Heart right ventricle (tissue), 16 donors: ENCODE data around the gene SP140. TPM values are rescaled to one million over a fixed set of nuclear protein-coding genes. Genes with fewer than 3 reads are reported as not detected.

ENCODE experiments used
- ATAC-seq, 8 donors: fragments of 200-7000 bp; cut with Tn5 transposase; one replicate each; pipeline ENCODE4 v1.9.1; 2020; ENCODE audit warnings: mild to moderate bottlenecking in 8 of 8, moderate library complexity in 8 of 8, moderate number of reproducible peaks in 1 of 8
- DNase-seq, 2 donors: peaks; one replicate each; pipeline ENCODE4 v3.0.0-alpha.2; 2020
- H3K27ac ChIP-seq, 10 donors: fragments of 200-600 bp; sonication (generic) in 2 of 10; one replicate each; pipeline versions ENCODE4 v1.5.0 to v1.8.0; 2020 to 2022; ENCODE audit warnings: mild to moderate bottlenecking in 3 of 10
- H3K27me3 ChIP-seq, 7 donors: fragments of 200-600 bp; one replicate each; pipeline ENCODE4 v1.8.0; 2021 to 2022; ENCODE audit warnings: mild to moderate bottlenecking in 2 of 7
- H3K36me3 ChIP-seq, 9 donors: fragments of 200-600 bp; sonication (generic) in 1 of 9; one replicate each; pipeline versions ENCODE4 v1.5.0 to v1.8.0; 2020 to 2022; ENCODE audit warnings: mild to moderate bottlenecking in 2 of 9
- H3K4me1 ChIP-seq, 9 donors: fragments of 200-600 bp; sonication (generic) in 1 of 9; one replicate each; pipeline versions ENCODE4 v1.5.0 to v1.8.0; 2020 to 2022; ENCODE audit warnings: mild to moderate bottlenecking in 4 of 9
- H3K4me3 ChIP-seq, 10 donors: fragments of 200-600 bp; sonication (generic) in 2 of 10; one replicate each; pipeline versions ENCODE4 v1.5.0 to v1.8.0; 2020 to 2022; ENCODE audit warnings: mild to moderate bottlenecking in 7 of 10, moderate library complexity in 2 of 10
- H3K9me3 ChIP-seq, 11 donors: fragments of 200-600 bp in 10 of 11; sonication (generic) in 2 of 11; one replicate each; pipeline versions ENCODE4 v1.5.0 to v1.8.0; 2013 to 2022; ENCODE audit warnings: mild to moderate bottlenecking in 2 of 11, control low read depth in 1 of 11, moderate library complexity in 1 of 11
- WGBS, 2 donors: extraction: QIAGEN DNeasy Blood & Tissue Kit; methylation state at CpG; one replicate each; pipeline ENCODE4 v1.1.7; 2013; ENCODE audit warnings: inconsistent platforms in 1 of 2; 5-methylcytosine and 5-hydroxymethylcytosine counted together
- intact Hi-C, 10 donors: fragments of 100-400 bp; cut with DNase I; formaldehyde crosslinking; loops; one replicate each; pipeline versions ENCODE4 v1.11.1 to v1.14.2; 2022
- polyA plus RNA-seq, 2 donors: library from polyadenylated mRNA; stranded (reverse); fragments of 200-250 nt; gene quantifications; one replicate each; pipeline ENCODE4 v1.2.3, GENCODE V29; 2013
- total RNA-seq, 10 donors: library from RNA; stranded (reverse); fragmentation: NEBNext Ultra II Directional in 3 of 10; extraction: Animal tissue kit (Norgen Biotek cat#: 25700) in 3 of 10; gene quantifications; one replicate each; pipeline versions ENCODE4 v1.2.1 to v1.2.4, GENCODE V29; 2021 to 2023
- TF ChIP-seq, protein P1 (sequence below), 9 donors: fragments of 200-600 bp; sonication (generic) in 2 of 9; IDR thresholded peaks; one replicate each; pipeline versions ENCODE4 v1.5.0 to v1.8.0; 2021 to 2022; ENCODE audit warnings: antibody characterized with exemption in 9 of 9, mild to moderate bottlenecking in 5 of 9, moderate library complexity in 1 of 9
- donor health status: Arrhythmogenic right ventricular cardiomyopathy.
- donor health status: ischemic (EF 13 %, LVEDD 7.1; RV severe dilation, severe dysfunction).
- donor health status: healthy with polysubstance abuse.
- donor health status: DM: no; HTN: yes; CAD: no.
- donor health status: DM: no; HTN: no; CAD: no.
- donor health status: ischemic (EF 25% LVEDD 6.9; RV normal size, moderate dysfunction).
- donor health status: ischemic (EF 25% LVEDD 5.7; RV mildly dilated, moderate dysfunction).
- donor health status: healthy.
- donor health status: DM: yes; HTN: yes; CAD: no.
- donor health status: Ischemic cardiomyopathy.
- donor health status: ischemic (EF 35%, LVEDD 5.7; RV mildly dilated, moderate dysfunction).
- donor health status: nonischemic (EF 11% LVEDD 7.7; RV severe dilation, severe dysfunction).
- donor health status: DM: yes; HTN: yes; CAD: no.
- donor health status: PGD.
- donor health status: ischemic (EF 29% LVEDD 5.4; RV normal size, mild dysfunction).
- donor health status: nonischemic (EF 23%, LVEDD 6.1; RV moderate dilation, normal function).

The SP140 gene
- total and polyA plus RNA-seq, 12 donors, result 0.09 to 3.3 (median 0.58) TPM; not detected in 2

- H3K4me1 ChIP-seq, result peaks cover 0 to 23% (median 0%) of the 10 kb centered on the region in 9 donors
- no peak for DNase-seq
- TF ChIP-seq, protein P1, sequence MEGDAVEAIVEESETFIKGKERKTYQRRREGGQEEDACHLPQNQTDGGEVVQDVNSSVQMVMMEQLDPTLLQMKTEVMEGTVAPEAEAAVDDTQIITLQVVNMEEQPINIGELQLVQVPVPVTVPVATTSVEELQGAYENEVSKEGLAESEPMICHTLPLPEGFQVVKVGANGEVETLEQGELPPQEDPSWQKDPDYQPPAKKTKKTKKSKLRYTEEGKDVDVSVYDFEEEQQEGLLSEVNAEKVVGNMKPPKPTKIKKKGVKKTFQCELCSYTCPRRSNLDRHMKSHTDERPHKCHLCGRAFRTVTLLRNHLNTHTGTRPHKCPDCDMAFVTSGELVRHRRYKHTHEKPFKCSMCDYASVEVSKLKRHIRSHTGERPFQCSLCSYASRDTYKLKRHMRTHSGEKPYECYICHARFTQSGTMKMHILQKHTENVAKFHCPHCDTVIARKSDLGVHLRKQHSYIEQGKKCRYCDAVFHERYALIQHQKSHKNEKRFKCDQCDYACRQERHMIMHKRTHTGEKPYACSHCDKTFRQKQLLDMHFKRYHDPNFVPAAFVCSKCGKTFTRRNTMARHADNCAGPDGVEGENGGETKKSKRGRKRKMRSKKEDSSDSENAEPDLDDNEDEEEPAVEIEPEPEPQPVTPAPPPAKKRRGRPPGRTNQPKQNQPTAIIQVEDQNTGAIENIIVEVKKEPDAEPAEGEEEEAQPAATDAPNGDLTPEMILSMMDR (IDR thresholded peaks at IDR 0.05), result no peak
- no peak for ATAC-seq
- no peaks in the 10 kb centered on the region for H3K36me3 ChIP-seq
- no peak overlapping the region for H3K27ac ChIP-seq
- H3K27me3 ChIP-seq, result no peaks in the 10 kb centered on the region
- peaks cover 0 to 25% (median 15%) of the 10 kb centered on the region in 11 donors for H3K9me3 ChIP-seq
- 51 to 62% methylated on average over 3 of the region's 3 CpGs for WGBS, 2 donors
- intact Hi-C loops, result loop anchor here in 1 of 10 donors (10.0 kb wide), 1 partner anchor 64 kb away; no protein-coding TSS in a partner anchor
- H3K4me3 ChIP-seq, result no peak overlapping the region
Measured at GRCh38 chr2:230231251-230231650, 5.7 kb downstream of the SP140 start.

GRCh38 chr2:230234122-230234722 lies 8.7 kb downstream of the SP140 start:
- Histone ChIP-seq H3K36me3 (peaks cover 0 to 16% (median 0%) of the 10 kb centered on the region in 9 donors), H3K4me1 (peaks cover 0 to 9% (median 0%) of the 10 kb centered on the region in 9 donors), H3K4me3 (no peak overlapping the region), H3K27ac (no peak overlapping the region), H3K9me3 (peaks cover 0 to 25% (median 15%) of the 10 kb centered on the region in 11 donors), H3K27me3 (no peaks in the 10 kb centered on the region)
- intact Hi-C loops, result loop anchor here in 1 of 10 donors (10.0 kb wide), 1 partner anchor 61 kb away; no protein-coding TSS in a partner anchor
- DNase-seq (no peak), ATAC-seq (no peak)
- WGBS, 2 donors, result 66 to 81% methylated on average over 3 of the region's 3 CpGs
- TF ChIP-seq, protein P1 (IDR thresholded peaks at IDR 0.05), result no peak

DNA sequence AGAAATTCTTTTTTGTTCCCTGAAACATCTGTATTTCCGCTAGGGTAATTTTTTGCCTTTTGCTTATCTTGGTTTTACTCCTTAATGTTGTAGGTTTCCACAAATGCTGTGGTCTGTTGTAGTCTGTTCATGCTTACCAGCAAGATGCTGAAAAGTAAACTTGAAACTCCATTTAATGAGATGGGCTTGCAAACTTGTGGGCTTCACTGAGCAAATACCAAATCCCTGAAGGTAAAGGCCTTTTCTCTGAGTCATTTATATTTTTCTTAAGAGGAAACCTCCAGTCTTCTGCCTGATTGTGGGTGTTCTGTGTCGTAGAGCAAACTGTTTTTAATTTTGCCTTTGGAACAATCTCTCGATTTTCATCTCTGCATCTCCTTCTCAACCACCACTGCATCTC lies 9.3 kb downstream of the SP140 start:
- ATAC-seq (no peak), DNase-seq (no peak)
- Histone ChIP-seq H3K4me3 (no peak overlapping the region), H3K27ac (no peak overlapping the region), H3K36me3 (peaks cover 0 to 16% (median 0%) of the 10 kb centered on the region in 9 donors), H3K9me3 (peaks cover 0 to 21% (median 15%) of the 10 kb centered on the region in 11 donors), H3K4me1 (peaks cover 0 to 5% (median 0%) of the 10 kb centered on the region in 9 donors), H3K27me3 (no peaks in the 10 kb centered on the region)
- intact Hi-C loops, result loop anchor here in 1 of 10 donors (10.0 kb wide), 1 partner anchor 60 kb away; no protein-coding TSS in a partner anchor
- TF ChIP-seq, protein P1 (IDR thresholded peaks at IDR 0.05), result no peak
- 82 to 84% methylated on average over 3 of the region's 3 CpGs for WGBS, 2 donors

- Histone ChIP-seq H3K4me3 (no peak overlapping the region), H3K36me3 (no peaks in the 10 kb centered on the region), H3K27me3 (peaks cover 0 to 6% (median 0%) of the 10 kb centered on the region in 7 donors), H3K27ac (no peak overlapping the region), H3K4me1 (no peaks in the 10 kb centered on the region), H3K9me3 (peaks cover 0 to 2% (median 0%) of the 10 kb centered on the region in 11 donors)
- TF ChIP-seq, protein P1 (IDR thresholded peaks at IDR 0.05), result no peak
- intact Hi-C loops, result no loop called here
- 85 to 91% methylated on average over 2 of the region's 2 CpGs for WGBS, 2 donors
- ATAC-seq (no peak), DNase-seq (no peak)
Measured at GRCh38 chr2:230244211-230244610, 18.7 kb downstream of the SP140 start.
